Mesenchymal stem cell (in vitro differentiated cells and primary cell): ENCODE measurements around the gene MECP2.
"Not testable (repeated sequence)": the region's sequence is repeated elsewhere in the genome, so short reads cannot be mapped to it uniquely, and the experiment has no call there.

Source experiments
- DNase-seq: peaks from one replicate; pipeline ENCODE4 v3.0.0-alpha.2; 2013
- H2AFZ ChIP-seq: one replicate; pipeline ENCODE4 v1.6.1; 2013; ENCODE audit warnings: low read depth, mild to moderate bottlenecking, control low read depth, inconsistent platforms, low read length, moderate library complexity
- H2AK5ac ChIP-seq: 2 replicates; pipeline ENCODE4 v1.6.1; 2013; ENCODE audit warnings: low read length, moderate library complexity, mild to moderate bottlenecking, inconsistent platforms; ENCODE audit not compliant: severe bottlenecking
- H2BK120ac ChIP-seq: one replicate; pipeline ENCODE4 v1.6.1; 2013; ENCODE audit warnings: low read depth, mild to moderate bottlenecking, inconsistent platforms, low read length, moderate library complexity
- H2BK12ac ChIP-seq, 2 experiments: one replicate each; pipeline ENCODE4 v1.6.1; 2013; ENCODE audit warnings: inconsistent platforms in 2 of 2, low read length in 2 of 2, mild to moderate bottlenecking in 2 of 2, moderate library complexity in 2 of 2, control low read depth in 1 of 2
- H2BK15ac ChIP-seq: one replicate; pipeline ENCODE4 v1.6.1; 2013; ENCODE audit warnings: mild to moderate bottlenecking, low read depth, inconsistent platforms; ENCODE audit not compliant: poor library complexity, severe bottlenecking
- H2BK5ac ChIP-seq: 2 replicates; pipeline ENCODE4 v1.6.1; 2013; ENCODE audit warnings: low read depth, mild to moderate bottlenecking, low read length, control low read depth, inconsistent platforms; ENCODE audit not compliant: poor library complexity, severe bottlenecking
- H3K14ac ChIP-seq, 2 experiments: one replicate each; pipeline ENCODE4 v1.6.1; 2013; ENCODE audit warnings: inconsistent platforms in 2 of 2, low read length in 2 of 2, control low read depth in 1 of 2, mild to moderate bottlenecking in 1 of 2, moderate library complexity in 1 of 2
- H3K18ac ChIP-seq, 2 experiments: one replicate each; pipeline ENCODE4 v1.6.1; 2013; ENCODE audit warnings: inconsistent platforms in 2 of 2, low read length in 2 of 2, control low read depth in 1 of 2, low read depth in 1 of 2, mild to moderate bottlenecking in 1 of 2
- H3K23ac ChIP-seq, 2 experiments: one replicate each; pipeline ENCODE4 v1.6.1; 2013; ENCODE audit warnings: inconsistent platforms in 2 of 2, low read length in 2 of 2, mild to moderate bottlenecking in 2 of 2, moderate library complexity in 2 of 2, control low read depth in 1 of 2
- H3K27ac ChIP-seq: 2 replicates; pipeline ENCODE4 v1.5.1; 2013; ENCODE audit warnings: mild to moderate bottlenecking, moderate library complexity, low read length, control low read depth, inconsistent platforms; ENCODE audit not compliant: poor library complexity, severe bottlenecking
- H3K27me3 ChIP-seq, 2 experiments: 2 replicates each; pipeline versions ENCODE4 v1.6.1 to v1.7.0; 2013; ENCODE audit warnings: low read length in 2 of 2, mild to moderate bottlenecking in 2 of 2, moderate library complexity in 2 of 2, control low read depth in 1 of 2, inconsistent platforms in 1 of 2; ENCODE audit not compliant: control insufficient read depth in 1 of 2, insufficient read depth in 1 of 2
- H3K36me3 ChIP-seq, 2 experiments: 2 replicates each; pipeline versions ENCODE4 v1.6.1 to v1.7.0; 2013; ENCODE audit warnings: low read length in 2 of 2, control low read depth in 1 of 2, inconsistent platforms in 1 of 2, low read depth in 1 of 2, mild to moderate bottlenecking in 1 of 2; ENCODE audit not compliant: insufficient read depth in 2 of 2, control insufficient read depth in 1 of 2
- H3K4ac ChIP-seq, 2 experiments: one replicate each; pipeline ENCODE4 v1.6.1; 2013; ENCODE audit warnings: inconsistent platforms in 2 of 2, low read length in 2 of 2, mild to moderate bottlenecking in 2 of 2, moderate library complexity in 2 of 2, control low read depth in 1 of 2, low read depth in 1 of 2
- H3K4me1 ChIP-seq: 2 replicates; pipeline ENCODE4 v1.6.1; 2013; ENCODE audit warnings: low read depth, low read length, control low read depth; ENCODE audit not compliant: control insufficient read depth, insufficient read depth
- H3K4me2 ChIP-seq: 2 replicates; pipeline ENCODE4 v1.6.1; 2013; ENCODE audit warnings: low read length, mild to moderate bottlenecking, inconsistent platforms; ENCODE audit not compliant: poor library complexity, severe bottlenecking
- H3K4me3 ChIP-seq, 2 experiments: 2 replicates each; pipeline versions ENCODE4 v1.5.1 to v1.7.0; 2013; ENCODE audit warnings: low read length in 2 of 2, mild to moderate bottlenecking in 2 of 2, control low read depth in 1 of 2, low read depth in 1 of 2; ENCODE audit not compliant: insufficient read depth in 1 of 2
- H3K79me1 ChIP-seq: replicated peaks from 2 replicates; pipeline ENCODE4 v1.6.1; 2013; ENCODE audit warnings: mild to moderate bottlenecking, control low read depth, low read length, inconsistent platforms; ENCODE audit not compliant: poor library complexity, severe bottlenecking
- H3K9ac ChIP-seq: 2 replicates; pipeline ENCODE4 v1.7.0; 2013; ENCODE audit warnings: mild to moderate bottlenecking, low read length, moderate library complexity
- H3K9me3 ChIP-seq: 2 replicates; pipeline ENCODE4 v1.7.0; 2013; ENCODE audit warnings: mild to moderate bottlenecking, low read length; ENCODE audit not compliant: control insufficient read depth
- H4K8ac ChIP-seq: one replicate; pipeline ENCODE4 v1.6.1; 2013; ENCODE audit warnings: inconsistent platforms, mild to moderate bottlenecking, low read length, moderate library complexity
- H4K91ac ChIP-seq: one replicate; pipeline ENCODE4 v1.6.1; 2013; ENCODE audit warnings: mild to moderate bottlenecking, low read length, inconsistent platforms
- WGBS: methylation state at CpG from one replicate; pipeline ENCODE4 v1.1.7; 2013; ENCODE audit warnings: mixed read lengths; 5-methylcytosine and 5-hydroxymethylcytosine counted together

The MECP2 gene

GRCh38 chrX:153994398-153994797 is 103.1 kb downstream of the MECP2 start:
- not testable (repeated sequence) for H3K9ac ChIP-seq, H3K36me3 ChIP-seq, H2AK5ac ChIP-seq, H4K91ac ChIP-seq, H3K4me2 ChIP-seq, H2BK12ac ChIP-seq, H3K4me1 ChIP-seq, H3K18ac ChIP-seq, H3K4ac ChIP-seq, H3K14ac ChIP-seq, H3K27ac ChIP-seq, H3K23ac ChIP-seq, H4K8ac ChIP-seq, H2BK5ac ChIP-seq, H2BK15ac ChIP-seq, H2AFZ ChIP-seq, DNase-seq, H3K79me1 ChIP-seq, H3K4me3 ChIP-seq, H3K9me3 ChIP-seq, H2BK120ac ChIP-seq
- peaks cover 0 to 31% of the 10 kb centered on the region in 2 experiments for H3K27me3 ChIP-seq
- whole genome bisulfite sequencing: 86% methylated on average over 1 of the region's 5 CpGs

- peaks cover 0 to 26% of the 10 kb centered on the region in 2 experiments for H3K27me3 ChIP-seq
- no peak overlapping the region for H3K27ac ChIP-seq
- no peak overlapping the region for H3K9ac ChIP-seq
- no peaks in the 10 kb centered on the region for H3K36me3 ChIP-seq
- no peak overlapping the region for H2BK120ac ChIP-seq
- no peak overlapping the region for H2AK5ac ChIP-seq
- H3K18ac ChIP-seq: no peak overlapping the region
- no peak overlapping the region for H2AFZ ChIP-seq
- H3K9me3 ChIP-seq: no peaks in the 10 kb centered on the region
- H3K79me1 ChIP-seq: no peaks in the 10 kb centered on the region
- DNase-seq: no peak
- WGBS: 63% methylated on average over 8 of the region's 10 CpGs
- no peak overlapping the region for H4K91ac ChIP-seq
- no peak overlapping the region for H2BK5ac ChIP-seq
- no peak overlapping the region for H2BK12ac ChIP-seq
- no peak overlapping the region for H3K14ac ChIP-seq
- no peak overlapping the region for H3K23ac ChIP-seq
- no peak overlapping the region for H3K4ac ChIP-seq
- H3K4me3 ChIP-seq: no peak overlapping the region
- H4K8ac ChIP-seq: no peak overlapping the region
- no peak overlapping the region for H3K4me2 ChIP-seq
- no peaks in the 10 kb centered on the region for H3K4me1 ChIP-seq
- no peak overlapping the region for H2BK15ac ChIP-seq
Observed at GRCh38 chrX:153993978-153994377, 103.5 kb downstream of the MECP2 start.

- Histone ChIP-seq H4K8ac (no peak overlapping the region), H2BK120ac (no peak overlapping the region), H3K4me1 (no peaks in the 10 kb centered on the region), H3K18ac (no peak overlapping the region), H3K14ac (no peak overlapping the region), H2AK5ac (no peak overlapping the region), H2BK5ac (no peak overlapping the region), H3K27me3 (peaks cover 0 to 29% of the 10 kb centered on the region in 2 experiments), H2BK12ac (no peak overlapping the region), H3K27ac (no peak overlapping the region), H3K23ac (no peak overlapping the region), H3K4me3 (no peak overlapping the region), H3K9me3 (no peaks in the 10 kb centered on the region), H2BK15ac (no peak overlapping the region), H3K79me1 (no peaks in the 10 kb centered on the region), H3K4ac (no peak overlapping the region), H3K36me3 (no peaks in the 10 kb centered on the region), H3K4me2 (no peak overlapping the region), H3K9ac (no peak overlapping the region), H2AFZ (no peak overlapping the region), H4K91ac (no peak overlapping the region)
- WGBS: 94% methylated on average over 10 of the region's 12 CpGs
- no peak for DNase-seq
Observed at GRCh38 chrX:153993079-153993478, 104.4 kb downstream of the MECP2 start.

- no peaks in the 10 kb centered on the region for H3K79me1 ChIP-seq
- H2BK5ac ChIP-seq: no peak overlapping the region
- H3K14ac ChIP-seq: no peak overlapping the region
- H3K27me3 ChIP-seq: peaks cover 0 to 25% of the 10 kb centered on the region in 2 experiments
- no peak overlapping the region for H2BK120ac ChIP-seq
- H3K9ac ChIP-seq: no peak overlapping the region
- H3K18ac ChIP-seq: no peak overlapping the region
- DNase-seq: no peak
- H3K36me3 ChIP-seq: no peaks in the 10 kb centered on the region
- 98% methylated on average over 7 of the region's 8 CpGs for WGBS
- no peak overlapping the region for H2AFZ ChIP-seq
- H3K4ac ChIP-seq: no peak overlapping the region
- H4K91ac ChIP-seq: no peak overlapping the region
- no peak overlapping the region for H2AK5ac ChIP-seq
- no peaks in the 10 kb centered on the region for H3K4me1 ChIP-seq
- no peak overlapping the region for H2BK15ac ChIP-seq
- no peak overlapping the region for H3K4me2 ChIP-seq
- H3K4me3 ChIP-seq: no peak overlapping the region
- H3K9me3 ChIP-seq: no peaks in the 10 kb centered on the region
- no peak overlapping the region for H4K8ac ChIP-seq
- H2BK12ac ChIP-seq: no peak overlapping the region
- no peak overlapping the region for H3K27ac ChIP-seq
- no peak overlapping the region for H3K23ac ChIP-seq
Observed at GRCh38 chrX:153992180-153992579, 105.3 kb downstream of the MECP2 start.
